Endothelial cell of umbilical vein (primary cell): ENCODE results near the gene EN2. TPM values are rescaled to one million over a fixed set of nuclear protein-coding genes. Genes with fewer than 3 reads are reported as not detected.

Experiments
- BruUV-seq: library from RNA; stranded (reverse); fragments of 400-500 nt; replicated peaks from 2 replicates; lab custom pipeline; 2021; lab: Mats Ljungman, UMichigan
- CTCF ChIA-PET: fragments of 300-600, 350-600 bp; sonication (Branson Sonifier 250); formaldehyde crosslinking; loops from one replicate; lab custom pipeline; 2021; ENCODE audit warnings: antibody characterized with exemption, inconsistent platforms; lab: Charles Lee
- POLR2A ChIA-PET: fragments of 300-600, 350-600 bp; sonication (Branson Sonifier 250); formaldehyde crosslinking; loops from one replicate; lab custom pipeline; 2021; ENCODE audit warnings: antibody characterized with exemption, inconsistent platforms; lab: Charles Lee
- DNase-seq: peaks from one replicate; pipeline ENCODE4 v3.0.0-alpha.2; 2011; ENCODE audit warnings: low read depth, low spot score
- FAIRE-seq: peaks from 2 replicates; lab custom pipeline; 2011; peaks lifted over from hg19 to GRCh38; lab: Jason Lieb, UNC
- H2AFZ ChIP-seq: 2 replicates; pipeline ENCODE4 v1.6.0; 2012; ENCODE audit warnings: low read depth, low read length, control low read depth, inconsistent platforms
- H3K27ac ChIP-seq: 2 replicates; pipeline ENCODE4 v1.5.1; 2011; ENCODE audit warnings: low read depth, mild to moderate bottlenecking, control low read depth, low read length, moderate library complexity; ENCODE audit not compliant: insufficient read depth
- H3K27me3 ChIP-seq, 2 experiments: 2 replicates each; pipeline versions ENCODE4 v1.6.0 to v1.6.1; 2011; ENCODE audit warnings: low read length in 2 of 2, mixed read lengths in 1 of 2; ENCODE audit not compliant: control insufficient read depth in 2 of 2, insufficient read depth in 2 of 2
- H3K36me3 ChIP-seq, 2 experiments: 2 replicates in 1 of 2; 3 replicates in 1 of 2; pipeline ENCODE4 v1.5.1; 2011; ENCODE audit warnings: low read length in 2 of 2, mild to moderate bottlenecking in 1 of 2, moderate library complexity in 1 of 2; ENCODE audit not compliant: control insufficient read depth in 2 of 2, insufficient read depth in 2 of 2; ENCODE audit errors: extremely low read depth in 1 of 2
- H3K4me1 ChIP-seq: 3 replicates; pipeline ENCODE4 v1.5.1; 2011; ENCODE audit warnings: mild to moderate bottlenecking, low read length; ENCODE audit not compliant: control insufficient read depth, insufficient read depth; ENCODE audit errors: extremely low read depth
- H3K4me2 ChIP-seq: 2 replicates; pipeline ENCODE4 v1.6.1; 2011; ENCODE audit warnings: low read length, control low read depth, mixed read lengths; ENCODE audit not compliant: insufficient read depth
- H3K4me3 ChIP-seq, 3 experiments: fragments of 200-600 bp in 1 of 3; sonication (generic), shearing (Covaris generic) in 1 of 3; replicated peaks in 1 of 3; 2 replicates each; pipeline ENCODE4 v1.5.1; 2011 to 2016; ENCODE audit warnings: control low read depth in 3 of 3, low read length in 3 of 3, mild to moderate bottlenecking in 2 of 3, inconsistent platforms in 1 of 3, low read depth in 1 of 3, moderate library complexity in 1 of 3; ENCODE audit not compliant: insufficient read depth in 1 of 3
- H3K79me2 ChIP-seq: 2 replicates; pipeline ENCODE4 v1.6.0; 2012; ENCODE audit warnings: low read length, inconsistent platforms; ENCODE audit not compliant: control insufficient read depth, insufficient read depth
- H3K9ac ChIP-seq: replicated peaks from 2 replicates; pipeline ENCODE3; 2011; ENCODE audit warnings: low read length, control low read depth; ENCODE audit not compliant: insufficient read depth; ENCODE audit errors: extremely low read depth
- H3K9me1 ChIP-seq: replicated peaks from 3 replicates; pipeline ENCODE4 v1.6.0; 2011; ENCODE audit warnings: mild to moderate bottlenecking, low read length; ENCODE audit not compliant: control insufficient read depth, insufficient read depth; ENCODE audit errors: extremely low read depth
- H3K9me3 ChIP-seq: replicated peaks from 2 replicates; pipeline ENCODE4 v1.5.1; 2012; ENCODE audit warnings: low read length, inconsistent platforms; ENCODE audit not compliant: control insufficient read depth, insufficient read depth
- H4K20me1 ChIP-seq: replicated peaks from 2 replicates; pipeline ENCODE3; 2011; ENCODE audit warnings: mild to moderate bottlenecking, low read length; ENCODE audit not compliant: control insufficient read depth, insufficient read depth; ENCODE audit errors: extremely low read depth
- EZH2 ChIP-seq: IDR thresholded peaks from 2 replicates; pipeline ENCODE4 v1.6.1; 2012; ENCODE audit warnings: borderline replicate concordance, low read depth, mild to moderate bottlenecking, moderate library complexity, low read length, inconsistent platforms; ENCODE audit not compliant: severe bottlenecking
- GATA2 ChIP-seq: IDR thresholded peaks from 2 replicates; pipeline ENCODE4 v1.7.0; 2011; ENCODE audit warnings: low read depth, mild to moderate bottlenecking, moderate library complexity, mixed read lengths, low read length; ENCODE audit not compliant: insufficient read length, insufficient read depth
- MYC ChIP-seq: IDR thresholded peaks from one replicate; pipeline ENCODE4 v1.6.1; 2011; ENCODE audit warnings: mild to moderate bottlenecking, low read depth, low read length
- POLR2A ChIP-seq: IDR thresholded peaks from 2 replicates; pipeline ENCODE4 v1.6.1; 2012; ENCODE audit warnings: low read depth, mild to moderate bottlenecking, control low read depth, low read length
- POLR2AphosphoS5 ChIP-seq: IDR thresholded peaks from 2 replicates; pipeline ENCODE4 v1.6.1; 2012; ENCODE audit warnings: low read depth, mild to moderate bottlenecking, control low read depth, low read length, moderate library complexity; ENCODE audit not compliant: insufficient read depth
- dilution Hi-C: fragments of 300-500 bp; cut with MboI; formaldehyde crosslinking; loops from one replicate; pipeline ENCODE4 v1.15.0; 2019; ENCODE audit warnings: low sequenced_read_pairs; ENCODE audit not compliant: extremely low pct_ligation_motif_present
- intact Hi-C: fragments of 100-400 bp; cut with micrococcal nuclease; formaldehyde crosslinking; loops from one replicate; pipeline ENCODE4 v1.10.0; 2022
- polyA plus RNA-seq, 4 experiments: library from polyadenylated mRNA; depleted of rRNA in 3 of 4; stranded (reverse) in 3 of 4; unstranded in 1 of 4; fragments of >200 nt; gene quantifications; 2 replicates each; pipeline versions ENCODE4 v1.2.1 to v1.2.3, GENCODE V29; 2011 to 2012; ENCODE audit warnings: missing spikeins in 1 of 4
- total RNA-seq: library from RNA; stranded (reverse); gene quantifications from 2 replicates; pipeline ENCODE4 v1.2.3, GENCODE V29; 2021
- TF ChIP-seq, protein P1 (sequence below), 2 donors: IDR thresholded peaks; 1 replicate in 1 of 2; 2 replicates in 1 of 2; pipeline ENCODE4 v1.5.1; 2011; ENCODE audit warnings: low read length in 2 of 2, mild to moderate bottlenecking in 2 of 2, moderate library complexity in 2 of 2, control low read depth in 1 of 2, inconsistent platforms in 1 of 2, low read depth in 1 of 2; ENCODE audit not compliant: insufficient read depth in 1 of 2; ENCODE audit errors: extremely low read depth in 1 of 2
- TF ChIP-seq, protein P2 (sequence below): IDR thresholded peaks from 2 replicates; pipeline ENCODE4 v1.6.1; 2011; ENCODE audit not compliant: insufficient read depth, insufficient read length

EN2 gene
- total and polyA plus RNA-seq, 2 donors (not counting 3 experiments of a cell fraction or from before 2014, with no cell fraction given) = not detected

DNA sequence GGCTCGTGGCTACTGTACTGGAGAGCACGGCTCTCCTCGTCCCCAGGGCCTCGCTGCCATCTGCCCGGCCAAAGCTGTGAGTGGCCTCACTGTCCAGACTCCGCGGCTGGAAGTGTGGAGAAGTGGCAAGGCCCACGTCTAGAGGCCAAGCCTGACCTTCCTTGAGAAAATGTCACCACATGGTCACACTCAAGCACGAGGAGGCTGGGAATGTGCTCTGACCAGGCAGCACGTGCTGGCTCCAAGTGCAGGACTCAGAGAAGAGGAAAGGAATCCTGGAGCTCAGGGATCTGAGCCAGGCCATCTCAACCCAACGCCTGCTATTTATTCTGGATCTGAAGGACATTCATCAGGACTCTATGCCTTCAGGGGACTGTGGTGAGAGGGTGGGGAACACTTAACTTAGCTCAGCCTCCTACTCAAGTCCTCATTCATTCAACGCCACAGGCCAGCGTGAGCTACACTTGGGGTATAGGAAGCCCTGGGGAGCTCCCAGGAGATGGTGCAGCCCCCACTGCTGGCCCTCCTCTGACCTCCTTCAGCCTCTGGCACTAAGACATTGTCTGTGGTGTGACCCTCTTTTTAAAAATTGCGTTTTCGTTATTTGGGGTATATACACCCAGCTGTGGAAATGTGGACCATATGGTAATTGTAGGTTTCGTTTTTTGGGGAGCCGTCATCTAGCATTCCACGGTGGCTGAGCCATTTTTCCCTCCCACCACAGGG is 29.0 kb downstream of the EN2 start:
- dilution Hi-C loops = no loop called here
- H3K4me1 ChIP-seq = no peaks in the 10 kb centered on the region
- no peaks in the 10 kb centered on the region for H3K79me2 ChIP-seq
- TF ChIP-seq MYC (no peak), GATA2 (no peak), EZH2 (no peak), POLR2AphosphoS5 (no peak), POLR2A (no peak)
- TF ChIP-seq, protein P1, sequence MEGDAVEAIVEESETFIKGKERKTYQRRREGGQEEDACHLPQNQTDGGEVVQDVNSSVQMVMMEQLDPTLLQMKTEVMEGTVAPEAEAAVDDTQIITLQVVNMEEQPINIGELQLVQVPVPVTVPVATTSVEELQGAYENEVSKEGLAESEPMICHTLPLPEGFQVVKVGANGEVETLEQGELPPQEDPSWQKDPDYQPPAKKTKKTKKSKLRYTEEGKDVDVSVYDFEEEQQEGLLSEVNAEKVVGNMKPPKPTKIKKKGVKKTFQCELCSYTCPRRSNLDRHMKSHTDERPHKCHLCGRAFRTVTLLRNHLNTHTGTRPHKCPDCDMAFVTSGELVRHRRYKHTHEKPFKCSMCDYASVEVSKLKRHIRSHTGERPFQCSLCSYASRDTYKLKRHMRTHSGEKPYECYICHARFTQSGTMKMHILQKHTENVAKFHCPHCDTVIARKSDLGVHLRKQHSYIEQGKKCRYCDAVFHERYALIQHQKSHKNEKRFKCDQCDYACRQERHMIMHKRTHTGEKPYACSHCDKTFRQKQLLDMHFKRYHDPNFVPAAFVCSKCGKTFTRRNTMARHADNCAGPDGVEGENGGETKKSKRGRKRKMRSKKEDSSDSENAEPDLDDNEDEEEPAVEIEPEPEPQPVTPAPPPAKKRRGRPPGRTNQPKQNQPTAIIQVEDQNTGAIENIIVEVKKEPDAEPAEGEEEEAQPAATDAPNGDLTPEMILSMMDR (IDR thresholded peaks at IDR 0.05; ENCODE audit: extremely low read depth in 1 of 2, insufficient read depth in 1 of 2, low read depth in 1 of 2, low read length in 2 of 2) = no peak
- TF ChIP-seq, protein P2, sequence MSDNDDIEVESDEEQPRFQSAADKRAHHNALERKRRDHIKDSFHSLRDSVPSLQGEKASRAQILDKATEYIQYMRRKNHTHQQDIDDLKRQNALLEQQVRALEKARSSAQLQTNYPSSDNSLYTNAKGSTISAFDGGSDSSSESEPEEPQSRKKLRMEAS = no peak
- FAIRE-seq = no peak
- H3K9me1 ChIP-seq = no peaks in the 10 kb centered on the region
- DNase-seq = no peak
- H3K4me2 ChIP-seq = no peak overlapping the region
- ChIA-PET POLR2A (no interaction called here), CTCF (no interaction called here)
- no peak overlapping the region for H2AFZ ChIP-seq
- H4K20me1 ChIP-seq = no peaks in the 10 kb centered on the region
- H3K4me3 ChIP-seq = no peak overlapping the region
- no peak overlapping the region for H3K9ac ChIP-seq
- no peaks in the 10 kb centered on the region for H3K36me3 ChIP-seq
- no peak overlapping the region for H3K27ac ChIP-seq
- BruUV-seq = no TSS peak
- intact Hi-C loops = no loop called here
- peaks cover 7 to 12% of the 10 kb centered on the region in 2 experiments for H3K27me3 ChIP-seq
- H3K9me3 ChIP-seq = no peaks in the 10 kb centered on the region
